Endodermal cell (in vitro differentiated cells): ENCODE data around the gene MEDAG. TPM values are rescaled to one million over a fixed set of nuclear protein-coding genes. Genes with fewer than 3 reads are reported as not detected.

Source experiments
- DNase-seq: peaks from one replicate; pipeline ENCODE4 v3.0.0-alpha.2; 2017
- H3K27ac ChIP-seq: 2 replicates; pipeline ENCODE4 v1.5.1; 2013; ENCODE audit warnings: mild to moderate bottlenecking, low read depth, low read length, moderate library complexity
- H3K27me3 ChIP-seq: 2 replicates; pipeline ENCODE4 v1.6.1; 2013; ENCODE audit warnings: mild to moderate bottlenecking, low read length, moderate library complexity; ENCODE audit not compliant: insufficient read depth, control insufficient read depth, poor library complexity, severe bottlenecking
- H3K36me3 ChIP-seq: 2 replicates; pipeline ENCODE4 v1.7.0; 2013; ENCODE audit warnings: mild to moderate bottlenecking, low read length, moderate library complexity; ENCODE audit not compliant: control insufficient read depth, insufficient read depth
- H3K4me1 ChIP-seq: one replicate; pipeline ENCODE4 v1.7.0; 2013; ENCODE audit warnings: low read length; ENCODE audit not compliant: control insufficient read depth, insufficient read depth
- H3K4me3 ChIP-seq: 2 replicates; pipeline ENCODE4 v1.5.1; 2013; ENCODE audit warnings: mild to moderate bottlenecking, low read length, moderate library complexity
- H3K9ac ChIP-seq: 2 replicates; pipeline ENCODE4 v1.6.1; 2013; ENCODE audit warnings: mild to moderate bottlenecking, low read length, moderate library complexity; ENCODE audit not compliant: poor library complexity, severe bottlenecking; ENCODE audit errors: extremely low read depth
- H3K9me3 ChIP-seq: 2 replicates; pipeline ENCODE4 v1.6.1; 2013; ENCODE audit warnings: mild to moderate bottlenecking, low read length, moderate library complexity; ENCODE audit not compliant: control insufficient read depth
- H3K27ac Mint-ChIP-seq: 2 replicates; pipeline ENCODE4 v1.8.0; 2020; ENCODE audit warnings: mixed read lengths
- H3K27me3 Mint-ChIP-seq: 2 replicates; pipeline ENCODE4 v1.8.0; 2021; ENCODE audit warnings: mild to moderate bottlenecking, mixed read lengths; ENCODE audit not compliant: insufficient read depth
- H3K36me3 Mint-ChIP-seq: 2 replicates; pipeline ENCODE4 v1.8.0; 2020; ENCODE audit warnings: low read depth, mixed read lengths
- H3K4me1 Mint-ChIP-seq: 2 replicates; pipeline ENCODE4 v1.8.0; 2020; ENCODE audit warnings: mixed read lengths
- H3K4me3 Mint-ChIP-seq: 2 replicates; pipeline ENCODE4 v1.8.0; 2020; ENCODE audit warnings: mild to moderate bottlenecking, moderate library complexity, mixed read lengths
- H3K9me3 Mint-ChIP-seq: 2 replicates; pipeline ENCODE4 v1.8.0; 2020; ENCODE audit warnings: mild to moderate bottlenecking, mixed read lengths
- CTCF ChIP-seq: fragments of 200-600 bp; sonication (generic); conservative IDR thresholded peaks from 2 replicates; pipeline ENCODE4 v1.5.0; 2021; ENCODE audit warnings: antibody characterized with exemption, mild to moderate bottlenecking
- WGBS, 2 experiments: methylation state at CpG; one replicate each; pipeline versions ENCODE4 v1.1.5 to v1.1.7; 2013; ENCODE audit warnings: missing lambda C conversion rate in 2 of 2, mixed read lengths in 1 of 2; ENCODE audit not compliant: insufficient coverage in 1 of 2, insufficient read length in 1 of 2; 5-methylcytosine and 5-hydroxymethylcytosine counted together
- total RNA-seq, 2 donors: library from RNA; stranded (reverse); fragmentation: NEBNext Ultra II Directional in 1 of 2; extraction: Animal tissue kit (Norgen Biotek cat#: 25700) in 1 of 2; gene quantifications; 2 replicates in 1 of 2; 3 replicates in 1 of 2; pipeline ENCODE4 v1.2.1, GENCODE V29; 2021

MEDAG gene
- total RNA-seq, 2 donors from 2014 or later: 0.13 to 0.33 TPM

- H3K36me3 ChIP-seq: no peaks in the 10 kb centered on the region
- H3K27me3 ChIP-seq: no peaks in the 10 kb centered on the region
- no peak for DNase-seq
- H3K9me3 ChIP-seq: no peaks in the 10 kb centered on the region
- no peak overlapping the region for H3K4me3 Mint-ChIP-seq
- no peak for TF ChIP-seq CTCF
- no peak overlapping the region for H3K9ac ChIP-seq
- no peak overlapping the region for H3K27ac ChIP-seq
- no peaks in the 10 kb centered on the region for H3K4me1 ChIP-seq
- H3K4me3 ChIP-seq: no peak overlapping the region
- H3K27ac Mint-ChIP-seq: no peak overlapping the region
- no peaks in the 10 kb centered on the region for H3K36me3 Mint-ChIP-seq
- WGBS, 2 experiments: 91 to 93% methylated on average over 4 of the region's 5 CpGs
- H3K27me3 Mint-ChIP-seq: peaks cover 11% of the 10 kb centered on the region
- H3K4me1 Mint-ChIP-seq: no peaks in the 10 kb centered on the region
- no peaks in the 10 kb centered on the region for H3K9me3 Mint-ChIP-seq
These were observed 14.3 kb downstream of the MEDAG start for GRCh38 chr13:30920162-30920909.

DNA sequence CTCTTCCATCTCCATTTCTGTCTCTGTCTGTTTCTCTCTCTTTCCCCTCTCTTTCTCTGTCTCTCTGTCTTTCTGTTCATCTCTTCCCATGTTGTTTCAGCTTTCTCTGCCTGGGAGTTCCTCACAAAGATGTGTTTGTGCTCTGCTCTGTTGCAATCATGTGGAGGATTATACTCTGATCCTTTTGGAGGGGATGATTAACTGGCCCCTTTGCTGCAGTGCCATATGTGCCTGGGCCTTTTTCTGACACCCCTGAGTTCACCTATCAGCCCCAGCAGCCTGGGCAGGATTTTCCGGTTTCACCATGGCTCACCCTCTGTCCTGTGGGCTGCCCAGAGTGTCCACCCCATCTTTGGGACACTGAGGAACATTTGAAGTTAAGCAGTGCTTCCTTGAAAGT, 17.3 kb downstream of the MEDAG start:
- WGBS, 2 experiments: 97 to 100% methylated on average over 1 of the region's 1 CpG
- Histone ChIP-seq H3K36me3 (no peaks in the 10 kb centered on the region), H3K9me3 (no peaks in the 10 kb centered on the region), H3K27ac (no peak overlapping the region), H3K4me3 (no peak overlapping the region), H3K9ac (no peak overlapping the region), H3K27me3 (no peaks in the 10 kb centered on the region), H3K4me1 (no peaks in the 10 kb centered on the region)
- H3K9me3 Mint-ChIP-seq: no peaks in the 10 kb centered on the region
- H3K4me3 Mint-ChIP-seq: no peak overlapping the region
- H3K27ac Mint-ChIP-seq: no peak overlapping the region
- H3K36me3 Mint-ChIP-seq: no peaks in the 10 kb centered on the region
- no peak for DNase-seq
- peaks cover 3% of the 10 kb centered on the region for H3K27me3 Mint-ChIP-seq
- H3K4me1 Mint-ChIP-seq: peaks cover 2% of the 10 kb centered on the region
- no peak for TF ChIP-seq CTCF

- peaks cover 2% of the 10 kb centered on the region for H3K4me1 Mint-ChIP-seq
These were observed 18.6 kb downstream of the MEDAG start for GRCh38 chr13:30924721-30925120.

More at GRCh38 chr13:30924721-30925120, 18.6 kb downstream of the MEDAG start:
- Histone ChIP-seq H3K9ac (no peak overlapping the region), H3K9me3 (no peaks in the 10 kb centered on the region), H3K27me3 (no peaks in the 10 kb centered on the region), H3K36me3 (no peaks in the 10 kb centered on the region), H3K4me3 (no peak overlapping the region), H3K4me1 (no peaks in the 10 kb centered on the region), H3K27ac (no peak overlapping the region)
- Mint-ChIP-seq H3K27ac (no peak overlapping the region), H3K9me3 (no peaks in the 10 kb centered on the region), H3K36me3 (no peaks in the 10 kb centered on the region), H3K4me3 (no peak overlapping the region), H3K27me3 (peaks cover 5% of the 10 kb centered on the region)
- 88 to 89% methylated on average over 3 of the region's 3 CpGs for WGBS, 2 experiments
- no peak for DNase-seq
- no peak for TF ChIP-seq CTCF
